GM19025 (cell line): ENCODE data around the gene POTEH.
"Not testable (repeated sequence)": the region's sequence is repeated elsewhere in the genome, so short reads cannot be mapped to it uniquely, and the experiment has no call there.

ENCODE experiments used
- ATAC-seq: cut with Tn5 transposase; IDR thresholded peaks from one replicate; pipeline ENCODE4 v1.9.1; 2021; ENCODE audit warnings: mild to moderate bottlenecking, low read depth, moderate library complexity; ENCODE audit not compliant: unreplicated experiment

Gene POTEH

DNA sequence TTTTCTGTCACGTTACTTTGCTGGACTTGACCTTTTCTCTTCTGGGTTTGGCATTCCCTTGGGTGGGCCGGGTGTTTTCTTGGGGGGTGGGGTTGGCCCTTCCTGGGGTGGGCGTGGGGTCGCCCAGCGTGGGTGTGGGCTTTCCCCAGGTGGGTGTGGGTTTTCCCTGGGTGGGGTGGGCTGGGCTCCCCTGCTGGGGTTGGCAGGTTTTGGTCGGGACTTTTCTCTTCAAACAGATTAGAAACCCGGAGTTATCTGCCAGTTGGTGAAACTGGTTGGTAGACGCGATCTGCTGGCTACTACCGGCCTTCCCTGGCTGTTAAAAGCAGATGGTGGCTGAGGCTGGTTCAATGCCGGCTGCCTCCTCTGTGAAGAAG lies at the start of gene POTEH:
Gene POTEH (plus strand): TSS at position 278 of the 377 bp plus-strand sequence. CDS start 52 bp downstream, at position 330.
- ATAC-seq: not testable (repeated sequence)

- not testable (repeated sequence) for ATAC-seq
Observed at GRCh38 chr22:15642288-15642861, 47.5 kb upstream of the POTEH start.

DNA sequence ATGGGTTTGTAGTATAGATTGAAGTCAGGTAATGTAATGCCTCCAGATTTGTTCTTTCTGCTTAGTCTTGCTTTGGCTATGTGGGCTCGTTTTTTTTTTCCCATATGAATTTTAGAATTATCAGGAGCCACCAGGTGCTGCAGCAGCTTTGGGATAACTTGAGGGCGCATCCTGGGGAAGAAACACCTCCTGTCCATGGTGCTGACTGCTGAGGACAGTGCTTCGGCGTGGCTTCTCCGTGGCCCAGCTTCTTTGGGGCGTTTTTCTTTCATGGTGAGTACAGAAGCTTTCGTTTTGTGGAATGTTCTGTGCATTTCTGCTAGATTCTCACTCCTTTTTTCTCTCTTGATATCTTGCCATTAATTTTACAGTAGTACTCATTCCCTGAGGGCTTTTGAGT lies 37.9 kb upstream of the POTEH start:
- not testable (repeated sequence) for ATAC-seq

- not testable (repeated sequence) for ATAC-seq
Observed at GRCh38 chr22:15652738-15653137, 37.1 kb upstream of the POTEH start.

DNA sequence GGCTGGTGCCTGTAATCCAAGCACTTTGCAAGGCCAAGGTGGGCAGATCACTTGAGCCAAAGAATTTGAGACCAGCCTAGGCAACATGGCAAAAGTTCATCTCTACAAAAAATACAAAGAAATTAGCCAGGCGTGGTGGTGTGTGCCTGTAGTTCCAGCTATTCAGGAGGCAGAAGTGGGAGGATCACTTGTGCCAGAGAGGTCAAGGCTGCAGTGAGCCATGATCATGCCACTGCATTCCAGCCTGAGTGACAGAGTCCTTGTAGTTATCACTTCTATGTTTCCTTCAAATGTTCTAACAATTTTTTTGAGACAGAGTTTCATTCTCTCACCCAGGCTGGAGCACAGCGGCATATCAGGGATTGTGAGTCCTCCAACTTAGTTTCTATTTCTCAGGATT lies 36.6 kb upstream of the POTEH start:
- not testable (repeated sequence) for ATAC-seq

GRCh38 chr22:15661102-15661501 lies 28.7 kb upstream of the POTEH start:
- ATAC-seq: not testable (repeated sequence)

GRCh38 chr22:15664682-15665081 lies 25.1 kb upstream of the POTEH start:
- ATAC-seq: not testable (repeated sequence)

GRCh38 chr22:15665478-15665877 lies 24.3 kb upstream of the POTEH start:
- not testable (repeated sequence) for ATAC-seq

DNA sequence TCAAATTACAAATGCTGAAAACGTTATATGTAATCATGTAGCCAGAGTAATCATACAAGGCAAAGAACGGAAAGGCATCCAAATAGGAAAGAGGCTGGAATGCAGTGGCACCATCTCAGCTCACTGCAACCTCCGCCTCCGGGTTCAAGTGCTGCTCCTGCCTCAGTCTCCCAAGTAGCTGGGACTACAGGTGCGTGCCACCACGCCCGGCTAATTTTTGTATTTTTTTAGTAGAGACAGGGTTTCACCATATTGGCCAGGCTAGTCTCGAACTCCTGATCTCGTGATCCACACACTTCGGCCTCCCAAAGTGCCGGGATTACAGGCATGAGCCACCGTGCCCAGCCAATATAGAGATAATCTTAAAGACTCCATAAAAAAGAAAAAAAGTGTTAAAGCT lies 20.4 kb upstream of the POTEH start:
- ATAC-seq: not testable (repeated sequence)

GRCh38 chr22:15679702-15680101 lies 10.1 kb upstream of the POTEH start:
- not testable (repeated sequence) for ATAC-seq

DNA sequence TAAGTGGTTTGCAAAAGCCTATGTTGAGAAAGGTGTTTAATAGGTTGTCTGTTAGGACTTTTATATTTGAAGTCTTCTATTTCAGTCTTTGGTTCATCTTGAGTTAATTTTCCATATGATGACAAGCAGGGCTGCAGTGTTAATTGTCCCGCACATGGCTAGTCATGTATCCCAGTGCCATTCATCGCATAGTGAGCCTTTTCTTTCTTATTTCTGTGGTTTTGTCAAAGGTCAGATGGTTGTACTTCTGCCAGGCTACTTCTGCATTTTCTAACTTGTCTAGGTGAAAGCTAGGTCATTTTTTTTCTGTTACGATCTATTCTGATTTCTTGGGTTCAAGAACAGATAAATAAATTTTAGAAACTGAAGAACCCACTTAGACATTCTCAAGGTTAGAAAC lies 5.7 kb upstream of the POTEH start:
- ATAC-seq: not testable (repeated sequence)

GRCh38 chr22:15684695-15685094 lies 5.1 kb upstream of the POTEH start:
- not testable (repeated sequence) for ATAC-seq

DNA sequence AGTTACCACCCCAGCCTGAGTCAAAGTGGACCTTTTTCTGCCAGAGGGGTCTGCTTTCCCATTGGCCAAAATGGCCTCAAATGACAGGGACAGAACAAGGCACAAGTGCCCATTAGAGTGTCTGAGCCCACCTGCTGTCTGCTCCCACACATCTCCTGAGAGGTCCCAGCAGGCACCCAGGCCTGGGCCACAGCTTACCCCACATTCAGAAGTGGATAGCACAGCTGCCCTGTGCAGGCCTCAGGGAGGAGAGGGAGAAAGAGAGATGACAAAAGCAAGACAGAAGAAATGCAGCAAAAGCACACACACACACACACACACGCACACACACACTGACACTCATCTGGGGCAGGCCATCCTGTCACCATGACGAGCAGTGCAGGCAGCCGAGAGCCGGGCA lies 4.2 kb upstream of the POTEH start:
- ATAC-seq: not testable (repeated sequence)

- not testable (repeated sequence) for ATAC-seq
Observed at GRCh38 chr22:15687086-15687485, 2.7 kb upstream of the POTEH start.

DNA sequence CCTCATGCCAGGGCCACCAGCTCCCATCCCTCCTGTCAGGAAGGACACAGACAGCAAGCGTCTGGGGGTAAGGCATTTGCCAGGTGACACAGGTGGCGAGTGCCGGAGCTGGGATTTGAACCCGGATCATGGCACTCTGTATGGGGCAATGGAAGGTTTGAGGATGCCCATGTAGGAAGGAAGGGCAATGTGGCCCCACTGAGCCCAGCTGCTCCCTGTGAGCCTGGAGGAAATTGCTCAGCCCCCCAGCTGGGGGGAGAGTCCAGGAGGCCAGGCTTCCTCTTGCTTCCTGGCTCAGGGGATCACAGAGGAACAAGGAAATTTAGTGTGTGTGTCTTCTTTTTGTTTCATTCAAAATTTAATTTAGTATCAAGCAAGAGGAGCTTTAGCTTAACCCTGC lies 2.1 kb upstream of the POTEH start:
- ATAC-seq: not testable (repeated sequence)

DNA sequence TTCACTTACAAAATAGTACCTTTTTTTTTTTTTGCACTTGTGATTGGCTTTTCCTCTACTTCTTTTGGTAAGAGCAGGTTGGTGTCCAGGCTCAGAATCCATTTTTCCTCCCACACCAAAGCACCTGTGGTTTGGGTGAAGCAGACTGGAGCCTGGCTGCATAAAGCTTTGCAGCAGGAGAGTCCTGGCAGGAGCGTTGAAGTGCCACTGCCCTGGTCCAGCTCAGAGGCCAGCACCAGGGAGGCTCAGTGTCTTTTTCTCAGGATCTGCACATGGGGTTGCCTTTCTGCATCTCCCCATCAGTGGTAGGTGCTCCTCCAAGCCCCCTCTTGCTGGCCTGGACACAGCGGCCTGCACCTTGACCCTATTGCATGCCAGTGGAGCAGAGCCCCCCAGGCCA lies 1.7 kb upstream of the POTEH start:
- ATAC-seq: not testable (repeated sequence)

GRCh38 chr22:15689012-15689748 lies 646 bp upstream of the POTEH start:
- ATAC-seq: not testable (repeated sequence)

DNA sequence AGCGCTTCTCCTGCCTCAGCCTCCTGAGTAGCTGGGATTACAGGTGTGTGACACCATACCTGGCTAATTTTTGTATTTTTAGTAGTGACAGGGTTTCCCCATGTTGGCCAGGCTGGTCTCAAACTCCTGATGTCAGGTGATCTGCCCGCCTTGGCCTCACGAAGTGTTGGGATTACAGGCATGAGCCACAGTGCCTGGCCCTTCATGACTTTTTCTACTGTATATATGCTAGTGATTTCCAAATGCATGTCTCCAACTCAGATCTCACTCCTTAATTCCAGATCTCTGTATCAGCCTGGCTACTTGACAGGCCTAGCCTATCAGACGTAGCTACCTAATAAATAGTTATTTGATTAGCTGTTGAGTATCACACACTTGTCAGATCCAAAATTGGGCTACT lies 23.8 kb downstream of the POTEH start:
- ATAC-seq: not testable (repeated sequence)

DNA sequence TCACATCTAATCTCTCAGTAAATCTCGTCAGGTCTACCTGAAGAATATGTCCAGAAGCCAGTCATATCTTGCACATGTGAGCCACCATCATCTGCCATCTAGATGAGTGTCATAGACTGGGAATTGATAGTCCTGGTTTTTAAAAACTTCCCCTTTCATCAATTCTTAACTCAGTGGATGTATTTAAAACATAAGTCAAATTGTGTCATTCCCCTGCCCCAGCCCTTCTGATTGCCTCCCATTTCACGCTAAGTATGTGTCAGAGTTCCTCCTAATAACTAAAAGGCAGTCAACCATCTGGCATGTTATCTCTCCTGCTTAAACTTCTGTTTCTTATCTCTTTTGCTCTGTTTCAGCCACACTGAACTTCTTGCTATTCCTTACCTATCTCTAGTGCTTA lies 24.3 kb downstream of the POTEH start:
- ATAC-seq: not testable (repeated sequence)

- ATAC-seq: not testable (repeated sequence)
Observed at GRCh38 chr22:15721884-15722283, 32.1 kb downstream of the POTEH start.

- not testable (repeated sequence) for ATAC-seq
Observed at GRCh38 chr22:15729209-15729917, 39.5 kb downstream of the POTEH start.
